Left lung (tissue), 10 donors: ENCODE measurements around the gene SPIRE2. TPM values are rescaled to one million over a fixed set of nuclear protein-coding genes. Genes with fewer than 3 reads are reported as not detected.
"Not testable (repeated sequence)": the region's sequence is repeated elsewhere in the genome, so short reads cannot be mapped to it uniquely, and the experiment has no call there.

ENCODE experiments used
- ATAC-seq: fragments of 200-7000 bp; cut with Tn5 transposase; one replicate; pipeline ENCODE4 v1.9.1; 2020; ENCODE audit warnings: moderate library complexity
- DNase-seq, 4 donors: peaks; one replicate each; pipeline ENCODE4 v3.0.0-alpha.2; 2013 to 2020
- H3K27ac ChIP-seq, 2 donors: fragments of 200-600 bp; sonication (generic) in 1 of 2; one replicate each; pipeline versions ENCODE4 v1.5.0 to v1.8.0; 2020 to 2021
- H3K27me3 ChIP-seq, 2 donors: fragments of 200-600 bp; sonication (generic) in 1 of 2; one replicate each; pipeline versions ENCODE4 v1.5.0 to v1.8.0; 2020 to 2021
- H3K36me3 ChIP-seq, 2 donors: fragments of 200-600 bp; sonication (generic) in 1 of 2; one replicate each; pipeline versions ENCODE4 v1.5.0 to v1.8.0; 2020 to 2021
- H3K4me1 ChIP-seq, 2 donors: fragments of 200-600 bp; one replicate each; pipeline ENCODE4 v1.8.0; 2021
- H3K4me3 ChIP-seq, 2 donors: fragments of 200-600 bp; sonication (generic) in 1 of 2; one replicate each; pipeline versions ENCODE4 v1.5.0 to v1.8.0; 2020 to 2021; ENCODE audit warnings: mild to moderate bottlenecking in 1 of 2
- H3K9me3 ChIP-seq, 2 donors: fragments of 200-600 bp; sonication (generic) in 1 of 2; one replicate each; pipeline versions ENCODE4 v1.5.0 to v1.8.0; 2020 to 2021
- intact Hi-C, 2 donors: fragments of 100-400 bp; cut with DNase I; formaldehyde crosslinking; loops; one replicate each; pipeline versions ENCODE4 v1.11.2 to v1.14.2; 2022
- polyA plus RNA-seq, 6 donors: library from polyadenylated mRNA; unstranded; fragments of 120-200 nt; gene quantifications; one replicate each; pipeline ENCODE4 v1.2.1, GENCODE V29; 2013; ENCODE audit not compliant: insufficient read length in 6 of 6
- total RNA-seq, 2 donors: library from RNA; stranded (reverse); fragmentation: NEBNext Ultra II Directional; extraction: Animal tissue kit (Norgen Biotek cat#: 25700); gene quantifications; one replicate each; pipeline ENCODE4 v1.2.1, GENCODE V29; 2021
- TF ChIP-seq, protein P1 (sequence below), 2 donors: fragments of 200-600 bp; sonication (generic) in 1 of 2; IDR thresholded peaks; one replicate each; pipeline versions ENCODE4 v1.5.0 to v1.8.0; 2021; ENCODE audit warnings: antibody characterized with exemption in 2 of 2
- donor health status: DM: no; HTN: yes; CAD: no.
- donor health status: DM: no; HTN: no; CAD: no.

The SPIRE2 gene
- total and polyA plus RNA-seq, 8 donors = 9.1 to 23.9 (median 12.2) TPM

DNA sequence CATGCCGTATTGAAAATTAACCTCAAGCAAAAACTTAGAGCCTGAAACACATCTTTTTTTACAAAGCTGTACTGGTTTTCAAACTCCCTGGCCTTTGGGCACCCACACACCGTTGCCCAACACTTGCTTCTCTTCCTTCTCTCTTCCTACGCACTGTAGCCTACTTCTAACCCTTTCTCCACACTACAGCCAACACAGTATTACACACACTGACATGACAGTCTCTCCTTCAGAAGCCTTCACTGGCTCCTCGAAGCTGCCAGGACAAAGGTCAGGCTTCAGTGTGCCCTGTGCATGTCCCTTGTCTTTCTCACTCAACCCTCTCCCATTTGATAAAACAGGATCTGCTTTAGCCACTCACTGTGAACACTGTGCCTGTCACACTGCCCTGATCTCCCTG is 19.8 kb upstream of the SPIRE2 start:
- intact Hi-C loops = no loop called here
- DNase-seq (no peak), ATAC-seq (peak; percentile 50)
- Histone ChIP-seq H3K36me3 (peaks cover 0 to 18% of the 10 kb centered on the region in 2 donors), H3K4me1 (peaks cover 0 to 8% of the 10 kb centered on the region in 2 donors), H3K27me3 (no peaks in the 10 kb centered on the region), H3K4me3 (no peak overlapping the region), H3K9me3 (no peaks in the 10 kb centered on the region), H3K27ac (no peak overlapping the region)
- TF ChIP-seq, protein P1, sequence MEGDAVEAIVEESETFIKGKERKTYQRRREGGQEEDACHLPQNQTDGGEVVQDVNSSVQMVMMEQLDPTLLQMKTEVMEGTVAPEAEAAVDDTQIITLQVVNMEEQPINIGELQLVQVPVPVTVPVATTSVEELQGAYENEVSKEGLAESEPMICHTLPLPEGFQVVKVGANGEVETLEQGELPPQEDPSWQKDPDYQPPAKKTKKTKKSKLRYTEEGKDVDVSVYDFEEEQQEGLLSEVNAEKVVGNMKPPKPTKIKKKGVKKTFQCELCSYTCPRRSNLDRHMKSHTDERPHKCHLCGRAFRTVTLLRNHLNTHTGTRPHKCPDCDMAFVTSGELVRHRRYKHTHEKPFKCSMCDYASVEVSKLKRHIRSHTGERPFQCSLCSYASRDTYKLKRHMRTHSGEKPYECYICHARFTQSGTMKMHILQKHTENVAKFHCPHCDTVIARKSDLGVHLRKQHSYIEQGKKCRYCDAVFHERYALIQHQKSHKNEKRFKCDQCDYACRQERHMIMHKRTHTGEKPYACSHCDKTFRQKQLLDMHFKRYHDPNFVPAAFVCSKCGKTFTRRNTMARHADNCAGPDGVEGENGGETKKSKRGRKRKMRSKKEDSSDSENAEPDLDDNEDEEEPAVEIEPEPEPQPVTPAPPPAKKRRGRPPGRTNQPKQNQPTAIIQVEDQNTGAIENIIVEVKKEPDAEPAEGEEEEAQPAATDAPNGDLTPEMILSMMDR (IDR thresholded peaks at IDR 0.05) = no peak

DNA sequence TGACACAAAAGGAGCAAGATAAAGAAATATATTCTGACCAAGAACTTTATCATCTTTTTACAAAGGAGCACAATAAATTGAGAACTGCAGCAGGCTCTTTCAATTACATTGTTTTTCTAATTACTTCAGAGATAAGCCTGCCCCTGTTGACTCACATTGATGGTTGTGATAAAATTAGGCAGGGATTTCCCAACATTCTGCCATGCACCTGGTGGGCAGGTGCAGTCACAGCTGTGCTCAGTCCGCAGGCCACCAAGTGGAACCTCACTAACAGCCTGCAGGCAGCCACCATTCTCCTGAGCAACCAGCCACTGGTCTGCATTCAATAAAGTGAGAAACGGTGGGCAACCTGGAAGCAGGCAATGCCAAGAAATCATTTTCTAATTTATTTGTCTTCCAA is 17.0 kb upstream of the SPIRE2 start:
- H3K27ac ChIP-seq = no peak overlapping the region
- peaks cover 0 to 12% of the 10 kb centered on the region in 2 donors for H3K36me3 ChIP-seq
- no peak for ATAC-seq
- no peaks in the 10 kb centered on the region for H3K27me3 ChIP-seq
- H3K4me1 ChIP-seq = peaks cover 5 to 11% of the 10 kb centered on the region in 2 donors
- intact Hi-C loops = no loop called here
- no peak overlapping the region for H3K4me3 ChIP-seq
- DNase-seq = peak in 1 of 4 donors; percentile 16
- no peaks in the 10 kb centered on the region for H3K9me3 ChIP-seq
- TF ChIP-seq, protein P1 (IDR thresholded peaks at IDR 0.05) = no peak

DNA sequence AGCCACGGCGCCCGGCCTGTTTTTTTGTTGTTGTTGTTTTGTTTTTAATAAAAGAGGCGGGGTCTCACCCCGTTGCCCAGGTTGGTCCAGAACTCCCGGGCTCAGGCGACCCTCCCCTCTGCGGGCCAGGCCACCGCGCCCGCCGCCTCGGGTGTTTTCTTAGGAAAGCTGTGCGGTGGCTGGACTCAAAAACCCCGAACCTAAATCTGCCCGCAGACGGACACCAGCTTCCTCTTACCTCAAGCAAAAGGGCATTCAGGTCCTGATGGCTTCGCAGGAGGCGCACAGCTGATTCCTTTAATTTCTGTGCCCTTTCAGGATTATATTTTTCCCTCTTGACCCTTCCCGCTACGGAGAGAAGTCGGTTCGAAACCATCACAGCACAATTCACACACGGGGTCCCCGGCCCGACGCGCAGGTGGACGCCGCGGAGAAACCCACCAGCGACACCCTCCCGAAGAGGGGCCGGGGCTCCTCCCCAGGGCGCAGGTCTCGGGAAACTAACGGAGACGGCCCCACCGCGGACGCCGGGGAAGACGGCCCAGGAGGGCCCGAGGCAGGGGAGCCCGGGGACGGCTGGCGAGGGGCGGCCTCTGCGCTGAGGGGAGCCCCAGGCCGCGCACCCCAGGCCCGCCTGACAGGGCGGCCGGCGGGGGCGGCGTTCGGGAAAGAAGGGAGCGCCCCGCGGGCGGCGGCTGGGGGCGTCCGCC is 12.5 kb upstream of the SPIRE2 start:
- TF ChIP-seq, protein P1 (IDR thresholded peaks at IDR 0.05) = no peak
- H3K4me1 ChIP-seq = peaks cover 11 to 30% of the 10 kb centered on the region in 2 donors
- ATAC-seq (no peak), DNase-seq (peak in 1 of 4 donors; percentile 81)
- no peaks in the 10 kb centered on the region for H3K27me3 ChIP-seq
- peak overlapping the region; percentile 52 to 83 for H3K4me3 ChIP-seq
- H3K36me3 ChIP-seq = no peaks in the 10 kb centered on the region
- H3K27ac ChIP-seq = no peak overlapping the region
- no peaks in the 10 kb centered on the region for H3K9me3 ChIP-seq
- intact Hi-C loops = no loop called here

DNA sequence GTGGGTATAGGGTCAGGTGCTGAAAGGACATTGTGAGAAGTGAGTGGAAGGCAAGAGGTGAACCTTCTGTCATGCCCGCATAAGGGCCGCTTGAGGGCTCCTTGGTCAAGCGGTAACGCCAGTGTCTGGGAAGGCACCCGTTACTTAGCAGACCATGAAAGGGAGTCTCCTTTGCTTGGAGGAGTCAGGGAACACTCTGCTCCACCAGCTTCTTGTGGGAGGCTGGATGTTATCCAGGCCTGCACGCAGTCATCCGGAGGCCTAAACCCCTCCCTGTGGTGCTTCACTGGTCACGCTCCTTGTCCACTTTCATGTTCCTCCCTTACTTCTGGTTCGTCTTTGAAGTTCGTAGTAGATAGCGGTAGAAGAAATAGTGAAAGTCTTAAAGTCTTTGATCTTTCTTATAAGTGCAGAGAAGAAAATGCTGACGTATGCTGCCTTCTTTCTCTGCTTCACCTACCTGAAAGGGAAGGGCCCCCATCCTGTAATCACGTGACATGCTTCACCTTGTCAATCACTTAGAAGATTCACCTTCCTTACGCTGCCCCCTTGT is 9.3 kb upstream of the SPIRE2 start:
- ATAC-seq, intact Hi-C loops, H3K27ac ChIP-seq: not testable (repeated sequence)

DNA sequence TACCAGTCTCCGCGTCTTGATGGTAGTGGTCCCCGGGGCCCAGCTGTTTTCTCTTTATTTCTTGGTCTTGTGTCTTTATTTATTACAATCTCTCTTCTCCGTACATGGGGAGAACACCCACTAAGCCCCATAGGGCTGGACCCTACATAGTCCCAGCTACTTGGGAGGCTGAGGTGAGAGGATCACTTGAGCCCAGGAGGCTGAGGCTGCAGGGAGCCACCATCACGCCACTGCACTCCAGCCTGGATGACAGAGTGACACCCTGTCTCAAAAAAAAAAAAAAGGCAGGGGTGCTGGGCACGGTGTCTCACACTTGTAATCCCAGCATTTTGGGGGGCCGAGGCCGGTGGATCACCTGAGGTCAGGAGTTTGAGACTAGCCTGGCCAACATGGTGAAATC is 8.8 kb upstream of the SPIRE2 start:
- ATAC-seq, H3K36me3 ChIP-seq, H3K27ac ChIP-seq, H3K4me3 ChIP-seq, H3K9me3 ChIP-seq, H3K27me3 ChIP-seq, intact Hi-C loops: not testable (repeated sequence)
- H3K4me1 ChIP-seq = peaks cover 11 to 30% of the 10 kb centered on the region in 2 donors
- DNase-seq = peak in 1 of 4 donors; percentile 37

More for the DNA sequence above, 9.3 kb upstream of the SPIRE2 start:
- Histone ChIP-seq H3K4me3 (peak overlapping the region in 1 of 2 donors; percentile 16), H3K4me1 (peaks cover 11 to 30% of the 10 kb centered on the region in 2 donors)
- not testable (repeated sequence) for H3K36me3 ChIP-seq, H3K9me3 ChIP-seq, H3K27me3 ChIP-seq
- DNase-seq = peak in 1 of 4 donors; percentile 39

DNA sequence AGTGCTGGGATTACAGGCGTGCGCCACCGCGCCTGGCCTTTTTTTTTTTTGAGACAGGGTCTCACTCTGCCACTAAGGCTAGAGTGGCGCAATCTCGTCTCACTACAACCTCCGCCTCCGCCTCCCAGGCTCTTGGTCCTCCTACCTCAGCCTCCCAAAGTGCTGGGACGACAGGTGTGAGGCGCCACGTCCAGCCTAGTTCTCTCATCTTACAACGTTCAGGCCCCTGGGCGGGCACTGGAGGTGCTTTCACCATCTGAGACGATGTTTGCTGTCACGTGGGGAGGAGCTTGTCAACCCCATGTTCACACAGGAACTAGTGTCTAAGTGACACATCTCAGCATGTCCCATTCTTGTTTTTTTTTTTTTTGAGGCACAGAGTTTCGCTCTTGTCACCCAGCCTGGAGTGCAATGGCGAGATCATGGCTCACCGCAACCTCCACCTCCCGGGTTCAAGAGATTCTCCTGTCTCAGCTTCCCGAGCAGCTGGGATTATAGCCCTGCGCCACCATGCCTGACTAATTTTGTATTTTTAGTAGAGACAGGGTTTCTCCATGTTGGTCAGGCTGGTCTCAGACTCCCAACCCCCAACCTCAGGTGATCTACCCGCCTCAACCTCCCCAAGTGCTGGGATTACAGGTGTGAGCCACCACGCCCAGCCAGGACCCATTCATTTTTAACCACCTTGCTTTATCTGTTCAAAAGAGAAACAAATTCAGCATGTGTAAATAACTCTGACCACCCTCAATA is 6.7 kb upstream of the SPIRE2 start:
- peak in 1 of 4 donors; percentile 62 for DNase-seq
- intact Hi-C loops = no loop called here
- Histone ChIP-seq H3K4me1 (peaks cover 5 to 20% of the 10 kb centered on the region in 2 donors), H3K9me3 (no peaks in the 10 kb centered on the region), H3K36me3 (no peaks in the 10 kb centered on the region), H3K27me3 (no peaks in the 10 kb centered on the region), H3K27ac (no peak overlapping the region), H3K4me3 (no peak overlapping the region)
- ATAC-seq = no peak
- TF ChIP-seq, protein P1 (IDR thresholded peaks at IDR 0.05) = no peak
